Psoas muscle (tissue), 8 donors: Measurements from ENCODE around the gene MAGI1. TPM values are rescaled to one million over a fixed set of nuclear protein-coding genes. Genes with fewer than 3 reads are reported as not detected.

Experiments used
- ATAC-seq, 4 donors: fragments of 200-7000 bp; cut with Tn5 transposase; one replicate each; pipeline ENCODE4 v1.9.1; 2020; ENCODE audit warnings: moderate library complexity in 3 of 4, mild to moderate bottlenecking in 2 of 4
- DNase-seq, 2 donors: peaks; one replicate each; pipeline ENCODE4 v3.0.0-alpha.2; 2020
- H3K27ac ChIP-seq: fragments of 200-600 bp; one replicate; pipeline ENCODE4 v1.8.0; 2022
- H3K27me3 ChIP-seq, 3 donors: fragments of 200-600 bp in 1 of 3; one replicate each; pipeline versions ENCODE4 v1.6.1 to v1.8.0; 2013 to 2022; ENCODE audit warnings: low read length in 2 of 3, mild to moderate bottlenecking in 2 of 3, moderate library complexity in 1 of 3; ENCODE audit not compliant: insufficient read depth in 3 of 3
- H3K36me3 ChIP-seq, 2 donors: fragments of 200-600 bp in 1 of 2; one replicate each; pipeline versions ENCODE4 v1.6.1 to v1.8.0; 2013 to 2022; ENCODE audit warnings: low read depth in 1 of 2, mild to moderate bottlenecking in 1 of 2, moderate library complexity in 1 of 2; ENCODE audit not compliant: insufficient read depth in 1 of 2
- H3K4me1 ChIP-seq: fragments of 200-600 bp; one replicate; pipeline ENCODE4 v1.8.0; 2022
- H3K4me3 ChIP-seq: fragments of 200-600 bp; one replicate; pipeline ENCODE4 v1.8.0; 2022; ENCODE audit warnings: mild to moderate bottlenecking
- H3K9me3 ChIP-seq: fragments of 200-600 bp; one replicate; pipeline ENCODE4 v1.8.0; 2022
- WGBS, 3 donors: extraction: QIAGEN DNeasy Blood & Tissue Kit; methylation state at CpG; one replicate each; pipeline versions ENCODE4 v1.1.6 to v1.1.7; 2013; 5-methylcytosine and 5-hydroxymethylcytosine counted together
- intact Hi-C, 2 donors: fragments of 100-400 bp; cut with DNase I; formaldehyde crosslinking; loops; one replicate each; pipeline versions ENCODE4 v1.11.0 to v1.14.2; 2022
- polyA plus RNA-seq, 3 donors: library from polyadenylated mRNA; stranded (reverse); fragments of 200-250 nt; gene quantifications; one replicate each; pipeline ENCODE4 v1.2.3, GENCODE V29; 2013
- total RNA-seq, 4 donors: library from RNA; stranded (reverse); fragmentation: NEBNext Ultra II Directional in 2 of 4; extraction: Animal tissue kit (Norgen Biotek cat#: 25700) in 2 of 4; gene quantifications; one replicate each; pipeline versions ENCODE4 v1.2.1 to v1.2.4, GENCODE V29; 2021 to 2023
- TF ChIP-seq, protein P1 (sequence below): fragments of 200-600 bp; IDR thresholded peaks from one replicate; pipeline ENCODE4 v1.8.0; 2022; ENCODE audit warnings: antibody characterized with exemption
- donor health status: healthy with polysubstance abuse.
- donor health status: DM: no; HTN: no; CAD: no; lungs with moderate emphysema.
- donor health status: Bipolar disorder and iron deficiency.
- donor health status: healthy.
- donor health status: DM: yes; HTN: yes; CAD: no.
- donor health status: DM: no; HTN: no; CAD: no.
- donor health status: DM: no; HTN: no; CAD: no.
- donor health status: DM: yes; HTN: yes; CAD: no.

The MAGI1 gene
- total and polyA plus RNA-seq, 7 donors = 4.5 to 8.1 (median 6.3) TPM

DNA sequence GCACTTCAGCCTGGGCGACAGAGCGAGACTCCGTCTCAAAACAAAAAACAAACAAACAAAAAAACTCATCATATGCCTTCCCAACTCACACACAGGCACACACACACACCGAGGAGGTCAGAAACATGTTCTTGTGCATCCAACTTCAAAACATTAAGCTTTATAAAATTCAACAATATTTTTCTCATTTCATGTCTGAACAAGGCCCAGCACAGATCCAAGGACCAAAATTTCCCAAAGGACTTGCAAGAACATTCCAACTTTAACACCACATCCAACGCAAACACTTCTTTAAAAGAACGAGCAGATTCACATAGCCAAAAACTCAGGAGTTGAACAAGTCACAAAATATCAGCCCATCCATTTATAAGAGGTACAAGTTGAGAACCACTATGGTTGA is 148.4 kb downstream of the MAGI1 start:
- intact Hi-C loops = no loop called here

DNA sequence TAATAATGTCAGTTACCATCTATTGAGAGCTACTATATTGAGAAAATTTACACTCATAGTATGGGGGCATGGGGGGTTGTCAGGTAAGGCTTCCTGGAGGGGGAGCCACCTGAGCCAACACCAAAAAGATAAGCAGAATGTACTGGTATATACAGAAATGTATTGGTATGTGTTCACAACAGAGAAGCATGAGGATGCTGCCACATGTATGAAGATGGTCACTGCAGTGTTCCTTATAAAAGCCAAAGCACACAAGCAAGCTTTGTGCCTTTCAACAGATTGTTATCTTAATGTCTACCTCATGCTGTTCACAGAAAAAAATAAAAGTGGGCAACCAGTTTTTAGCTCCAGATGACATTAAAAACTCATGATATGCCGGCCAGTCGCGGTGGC is 149.0 kb downstream of the MAGI1 start:
- H3K4me3 ChIP-seq = no peak overlapping the region
- DNase-seq (no peak), ATAC-seq (no peak)
- peaks cover 3% of the 10 kb centered on the region for H3K4me1 ChIP-seq
- H3K27ac ChIP-seq = no peak overlapping the region
- H3K27me3 ChIP-seq = no peaks in the 10 kb centered on the region
- 98 to 100% (median 99%) methylated on average over 3 of the region's 3 CpGs for WGBS, 3 donors
- H3K36me3 ChIP-seq = no peaks in the 10 kb centered on the region
- intact Hi-C loops = no loop called here
- TF ChIP-seq, protein P1, sequence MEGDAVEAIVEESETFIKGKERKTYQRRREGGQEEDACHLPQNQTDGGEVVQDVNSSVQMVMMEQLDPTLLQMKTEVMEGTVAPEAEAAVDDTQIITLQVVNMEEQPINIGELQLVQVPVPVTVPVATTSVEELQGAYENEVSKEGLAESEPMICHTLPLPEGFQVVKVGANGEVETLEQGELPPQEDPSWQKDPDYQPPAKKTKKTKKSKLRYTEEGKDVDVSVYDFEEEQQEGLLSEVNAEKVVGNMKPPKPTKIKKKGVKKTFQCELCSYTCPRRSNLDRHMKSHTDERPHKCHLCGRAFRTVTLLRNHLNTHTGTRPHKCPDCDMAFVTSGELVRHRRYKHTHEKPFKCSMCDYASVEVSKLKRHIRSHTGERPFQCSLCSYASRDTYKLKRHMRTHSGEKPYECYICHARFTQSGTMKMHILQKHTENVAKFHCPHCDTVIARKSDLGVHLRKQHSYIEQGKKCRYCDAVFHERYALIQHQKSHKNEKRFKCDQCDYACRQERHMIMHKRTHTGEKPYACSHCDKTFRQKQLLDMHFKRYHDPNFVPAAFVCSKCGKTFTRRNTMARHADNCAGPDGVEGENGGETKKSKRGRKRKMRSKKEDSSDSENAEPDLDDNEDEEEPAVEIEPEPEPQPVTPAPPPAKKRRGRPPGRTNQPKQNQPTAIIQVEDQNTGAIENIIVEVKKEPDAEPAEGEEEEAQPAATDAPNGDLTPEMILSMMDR = no peak
- no peaks in the 10 kb centered on the region for H3K9me3 ChIP-seq

More for the DNA sequence above, 148.4 kb downstream of the MAGI1 start:
- Histone ChIP-seq H3K36me3 (no peaks in the 10 kb centered on the region), H3K9me3 (no peaks in the 10 kb centered on the region), H3K27me3 (no peaks in the 10 kb centered on the region), H3K4me3 (no peak overlapping the region), H3K4me1 (peaks cover 3% of the 10 kb centered on the region), H3K27ac (no peak overlapping the region)
- no peak for DNase-seq
- no peak for ATAC-seq
- TF ChIP-seq, protein P1 = no peak
- 89 to 90% (median 90%) methylated on average over 6 of the region's 6 CpGs for WGBS, 3 donors

DNA sequence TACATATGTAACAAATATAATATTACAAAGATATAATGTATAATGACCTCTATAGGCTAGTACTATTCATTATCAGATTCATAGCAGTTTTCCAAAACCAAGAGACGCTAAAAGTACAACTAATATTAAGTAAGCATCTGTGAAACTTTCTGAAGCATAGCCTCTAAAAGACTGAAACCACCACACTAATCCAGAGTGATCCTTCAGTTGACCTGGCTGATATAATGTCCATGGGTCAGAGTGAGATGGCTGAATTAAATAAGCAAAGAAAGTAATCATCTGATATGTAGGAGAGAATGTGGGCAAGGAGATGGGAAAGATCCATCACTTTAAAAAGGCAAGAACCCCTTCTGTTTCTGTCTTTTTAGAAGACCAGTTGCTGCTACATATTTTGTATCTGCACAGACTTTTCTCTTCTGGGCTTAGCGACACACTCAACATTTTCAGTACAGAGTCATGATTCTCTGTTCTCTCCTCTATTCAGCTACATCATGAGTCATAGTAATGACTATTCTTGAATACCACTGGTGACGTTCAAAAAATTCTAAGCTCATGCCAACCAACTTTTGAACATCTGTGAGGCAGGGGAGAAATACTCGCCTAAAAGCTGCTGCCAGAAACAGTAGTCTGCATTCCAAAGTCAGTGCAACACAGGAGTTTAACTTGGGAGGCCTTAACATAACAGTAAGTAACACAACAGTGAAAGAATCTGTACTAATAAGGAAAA is 149.6 kb downstream of the MAGI1 start:
- H3K4me1 ChIP-seq = peaks cover 3% of the 10 kb centered on the region
- TF ChIP-seq, protein P1 = no peak
- intact Hi-C loops = no loop called here

DNA sequence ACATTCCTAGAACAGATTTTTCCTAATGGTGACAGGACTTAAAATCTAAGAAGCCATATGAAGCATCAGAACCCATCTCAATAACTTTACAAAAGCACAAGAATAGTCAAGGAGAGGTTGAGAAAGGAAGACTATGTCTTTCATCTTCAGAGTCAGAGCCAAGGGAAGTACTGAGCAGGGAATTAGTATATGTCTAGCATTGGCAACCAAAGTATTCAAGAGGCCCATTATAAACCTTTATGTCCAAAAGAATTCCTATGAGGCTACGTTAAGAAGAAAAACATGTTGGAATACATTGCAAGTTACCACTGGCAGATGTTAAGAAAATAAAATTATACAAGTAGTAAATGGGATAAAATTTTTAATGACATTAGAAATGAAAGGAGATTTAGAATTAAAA is 150.5 kb downstream of the MAGI1 start:
- no peak overlapping the region for H3K27ac ChIP-seq
- intact Hi-C loops = no loop called here
- peaks cover 3% of the 10 kb centered on the region for H3K4me1 ChIP-seq
- WGBS, 3 donors = 85 to 92% (median 90%) methylated on average over 1 of the region's 1 CpG
- ATAC-seq (no peak), DNase-seq (no peak)
- no peaks in the 10 kb centered on the region for H3K9me3 ChIP-seq
- TF ChIP-seq, protein P1 = no peak
- H3K4me3 ChIP-seq = no peak overlapping the region
- H3K36me3 ChIP-seq = no peaks in the 10 kb centered on the region
- no peaks in the 10 kb centered on the region for H3K27me3 ChIP-seq

More for the DNA sequence above, 149.6 kb downstream of the MAGI1 start:
- no peak overlapping the region for H3K27ac ChIP-seq
- ATAC-seq (peak; percentile 67 to 91 (median 78)), DNase-seq (no peak)
- H3K9me3 ChIP-seq = no peaks in the 10 kb centered on the region
- 24 to 32% (median 29%) methylated on average over 4 of the region's 4 CpGs for WGBS, 3 donors
- H3K4me3 ChIP-seq = no peak overlapping the region
- H3K36me3 ChIP-seq = no peaks in the 10 kb centered on the region
- no peaks in the 10 kb centered on the region for H3K27me3 ChIP-seq

DNA sequence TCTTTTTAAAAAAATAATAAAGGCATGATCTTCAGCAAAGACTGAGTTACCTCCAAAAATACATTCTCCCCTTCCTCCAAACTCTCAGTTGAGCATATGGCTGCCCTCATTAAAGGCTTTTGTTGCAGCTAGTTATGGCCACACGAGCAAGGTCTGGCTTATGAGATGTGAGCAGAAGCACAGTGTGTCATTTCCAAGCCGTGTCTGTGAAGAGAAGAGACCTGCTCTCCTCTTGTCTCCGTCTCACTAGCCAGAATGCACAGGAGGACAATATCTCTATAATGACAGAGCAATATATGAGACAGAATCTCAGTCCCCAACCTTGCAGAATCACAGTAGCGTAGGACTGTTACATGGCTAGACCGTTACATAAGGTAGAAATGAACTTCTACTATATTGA is 152.3 kb downstream of the MAGI1 start:
- 84 to 92% (median 85%) methylated on average over 5 of the region's 5 CpGs for WGBS, 3 donors
- TF ChIP-seq, protein P1 = no peak
- no peak for ATAC-seq

More for the DNA sequence above, 152.3 kb downstream of the MAGI1 start:
- H3K27ac ChIP-seq = no peak overlapping the region
- no peaks in the 10 kb centered on the region for H3K36me3 ChIP-seq
- H3K27me3 ChIP-seq = no peaks in the 10 kb centered on the region
- H3K4me1 ChIP-seq = peaks cover 6% of the 10 kb centered on the region
- DNase-seq = no peak
- H3K9me3 ChIP-seq = no peaks in the 10 kb centered on the region
- no peak overlapping the region for H3K4me3 ChIP-seq
- intact Hi-C loops = no loop called here
